Hematopoietic multipotent progenitor cell (in vitro differentiated cells): Measurements from ENCODE around the gene LARP1B. TPM values are rescaled to one million over a fixed set of nuclear protein-coding genes. Genes with fewer than 3 reads are reported as not detected.

ENCODE experiments used
- total RNA-seq: library from RNA; depleted of rRNA; stranded (reverse); fragments of >200 nt; gene quantifications from one replicate; pipeline ENCODE4 v1.2.3, GENCODE V29; 2012

Gene LARP1B
- total RNA-seq, 1 donor = 6.7 TPM

Other genes starting within 250 kb of the LARP1B start
- 2.7 TPM for gene PLK4, start 180.4 kb upstream of the LARP1B start, total RNA-seq
- 14.0 TPM for gene MFSD8, start 96.1 kb upstream of the LARP1B start, total RNA-seq
- 7.5 TPM for gene ABHD18, start 95.9 kb upstream of the LARP1B start, total RNA-seq
- 4.8 TPM for gene PGRMC2, start 226.5 kb downstream of the LARP1B start, total RNA-seq